ENCODE data around the gene AKAP10.
A peak's percentile ranks its signal among the peaks of the same experiment; 100 is the strongest.
"Not testable (repeated sequence)": the region's sequence is repeated elsewhere in the genome, so short reads cannot be mapped to it uniquely, and the experiment has no call there.

The AKAP10 gene

DNA sequence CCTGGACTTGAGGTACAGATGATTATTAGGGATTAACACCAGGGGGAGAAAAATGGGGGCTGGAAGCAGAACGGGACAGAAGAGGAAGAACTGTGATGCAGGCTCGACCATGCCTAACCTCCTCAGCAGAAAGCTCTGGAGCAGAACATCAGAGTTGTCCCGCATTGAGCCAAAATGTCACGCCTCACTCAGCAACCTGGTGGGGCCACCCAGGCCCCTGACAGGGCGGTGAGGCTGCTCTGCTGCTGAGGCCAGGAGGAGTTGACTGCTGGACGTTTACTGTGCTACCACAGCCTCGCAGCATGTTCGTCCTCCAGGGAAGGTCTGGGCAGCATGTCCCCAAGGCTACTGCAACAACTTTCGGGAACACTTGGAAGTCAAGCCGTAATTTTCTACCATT is 103.4 kb downstream of the AKAP10 start:
- H3K27ac ChIP-seq, result no peak overlapping the region
- no peak for TF ChIP-seq CTCF (IDR thresholded peaks at IDR 0.05; ENCODE audit: low read depth, low read length)
- no peaks in the 10 kb centered on the region for H3K36me3 ChIP-seq
- H3K27me3 ChIP-seq (ENCODE audit: insufficient read depth, low read depth, severe bottlenecking), result no peaks in the 10 kb centered on the region
- no peaks in the 10 kb centered on the region for H3K9me3 ChIP-seq (ENCODE audit: severe bottlenecking)
- no peak for DNase-seq
- H3K4me3 ChIP-seq (ENCODE audit: low read depth, low read length), result no peak overlapping the region

GRCh38 chr17:19873346-19873745 is 104.3 kb downstream of the AKAP10 start:
- H3K27me3 ChIP-seq (ENCODE audit: insufficient read depth, low read depth, severe bottlenecking), result no peaks in the 10 kb centered on the region
- no peak for DNase-seq
- H3K9me3 ChIP-seq (ENCODE audit: severe bottlenecking), result peaks cover 2% of the 10 kb centered on the region
- H3K36me3 ChIP-seq, result no peaks in the 10 kb centered on the region
- no peak overlapping the region for H3K4me3 ChIP-seq (ENCODE audit: low read depth, low read length)
- no peak for TF ChIP-seq CTCF (IDR thresholded peaks at IDR 0.05; ENCODE audit: low read depth, low read length)
- H3K27ac ChIP-seq, result no peak overlapping the region

DNA sequence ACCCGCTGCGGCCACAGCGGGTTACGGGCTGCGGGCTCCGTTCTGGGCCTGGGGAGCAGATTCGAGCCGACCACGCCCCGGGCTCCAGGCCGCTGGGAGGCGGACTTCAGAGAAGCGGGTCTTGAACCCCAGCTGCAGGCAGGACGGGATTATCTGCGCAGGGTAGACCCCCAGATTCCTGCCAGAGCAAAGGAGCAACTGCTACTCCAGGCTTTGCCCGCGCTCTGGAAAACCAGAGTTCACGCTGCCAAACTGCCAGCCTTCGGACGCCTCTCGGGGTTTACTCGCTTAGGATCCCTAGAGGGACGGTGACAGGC is 109.6 kb downstream of the AKAP10 start:
- TF ChIP-seq CTCF (IDR thresholded peaks at IDR 0.05; ENCODE audit: low read depth, low read length), result no peak
- Histone ChIP-seq H3K4me3 (ENCODE audit: low read depth, low read length) (no peak overlapping the region), H3K9me3 (ENCODE audit: severe bottlenecking) (peaks cover 7% of the 10 kb centered on the region), H3K36me3 (no peaks in the 10 kb centered on the region), H3K27me3 (ENCODE audit: insufficient read depth, low read depth, severe bottlenecking) (no peaks in the 10 kb centered on the region), H3K27ac (no peak overlapping the region)
- no peak for DNase-seq

- H3K4me3 ChIP-seq (ENCODE audit: low read depth, low read length), result peak within 1 kb of the TSS; percentile 56
- H3K27ac ChIP-seq, result peak within 1 kb of the TSS; percentile 69
- TF ChIP-seq CTCF (IDR thresholded peaks at IDR 0.05; ENCODE audit: low read depth, low read length), result no peak
Measured at GRCh38 chr17:19867329-19868078, 110.1 kb downstream of the AKAP10 start, which contains the start of gene ULK2. Gene ULK2 (minus strand): TSS chr17:19867936. CDS start chr17:19867417, 519 bp downstream.

DNA sequence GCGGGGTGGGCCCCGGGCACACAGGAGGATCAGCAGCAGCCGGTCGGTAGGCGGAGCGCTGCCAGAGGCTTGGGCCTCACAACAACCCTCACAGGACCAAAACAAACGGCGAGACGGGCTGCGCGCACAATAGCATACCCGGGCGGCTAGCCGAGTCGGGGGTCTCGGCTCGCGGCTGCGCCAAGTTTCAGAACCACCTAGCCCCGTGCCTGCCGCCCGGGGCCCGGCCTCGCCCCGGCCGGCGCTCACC is 110.6 kb downstream of the AKAP10 start:
- H3K9me3 ChIP-seq (ENCODE audit: severe bottlenecking), result peaks cover 7% of the 10 kb centered on the region
- TF ChIP-seq CTCF (IDR thresholded peaks at IDR 0.05; ENCODE audit: low read depth, low read length), result peak; percentile 46; the same call in 1 of the 2 replicates
- H3K36me3 ChIP-seq, result no peaks in the 10 kb centered on the region
- H3K4me3 ChIP-seq (ENCODE audit: low read depth, low read length), result peak overlapping the region; percentile 56
- DNase-seq, result peak; percentile 71
- no peaks in the 10 kb centered on the region for H3K27me3 ChIP-seq (ENCODE audit: insufficient read depth, low read depth, severe bottlenecking)
- H3K27ac ChIP-seq, result peak overlapping the region; percentile 69

More at GRCh38 chr17:19867329-19868078, 110.1 kb downstream of the AKAP10 start, which contains the start of gene ULK2:
- Histone ChIP-seq H3K9me3 (ENCODE audit: severe bottlenecking) (peaks cover 7% of the 10 kb centered on the region), H3K27me3 (ENCODE audit: insufficient read depth, low read depth, severe bottlenecking) (no peaks in the 10 kb centered on the region), H3K36me3 (no peaks in the 10 kb centered on the region)
- DNase-seq, result peak; percentile 37

DNA sequence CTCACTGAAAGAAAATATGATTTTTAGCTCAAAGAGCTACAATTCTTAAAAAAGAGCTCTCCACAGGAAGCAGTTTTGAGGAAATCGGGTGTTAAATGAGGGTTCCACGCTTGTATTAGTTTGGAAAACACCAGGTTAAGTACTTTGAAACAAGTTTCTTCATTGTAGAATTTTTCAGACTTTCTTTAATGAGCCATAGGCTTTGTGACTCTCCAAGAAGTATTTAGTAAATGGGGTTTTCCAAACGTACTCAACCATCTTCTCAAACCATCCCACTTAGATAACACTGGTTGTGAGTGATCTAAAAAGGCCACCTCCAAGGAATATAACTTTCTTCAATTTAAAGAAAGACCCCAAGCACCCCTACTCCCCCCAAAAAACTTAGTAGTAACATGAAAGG is 112.6 kb downstream of the AKAP10 start:
- TF ChIP-seq CTCF (IDR thresholded peaks at IDR 0.05; ENCODE audit: low read depth, low read length), result no peak
- H3K4me3 ChIP-seq (ENCODE audit: low read depth, low read length), result no peak overlapping the region

DNA sequence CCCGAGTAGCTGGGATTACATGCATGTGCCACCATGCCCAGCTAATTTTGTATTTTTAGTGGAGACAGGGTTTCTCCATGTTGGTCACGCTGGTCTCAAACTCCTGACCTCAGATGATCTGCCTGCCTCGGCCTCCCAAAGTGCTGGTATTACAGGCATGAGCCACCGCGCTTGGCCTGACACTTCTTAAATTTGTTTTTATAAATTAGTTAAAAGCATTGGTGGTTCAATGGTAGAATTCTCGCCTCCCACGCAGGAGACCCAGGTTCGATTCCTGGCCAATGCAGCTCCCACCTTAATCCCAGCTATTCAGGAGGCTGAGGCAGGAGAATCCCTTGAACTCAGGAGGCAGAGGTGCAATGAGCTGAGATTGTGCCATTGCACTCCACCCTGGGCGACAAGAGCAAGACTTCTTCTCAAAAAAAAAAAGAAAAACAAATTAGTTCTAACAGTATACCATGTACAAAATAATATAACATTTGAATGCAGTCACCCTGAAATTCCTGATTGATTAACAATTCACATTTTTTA is 116.9 kb downstream of the AKAP10 start:
- H3K27me3 ChIP-seq (ENCODE audit: insufficient read depth, low read depth, severe bottlenecking); H3K36me3 ChIP-seq: not testable (repeated sequence)

More for the DNA sequence above, 112.6 kb downstream of the AKAP10 start:
- DNase-seq, result no peak
- Histone ChIP-seq H3K27ac (no peak overlapping the region), H3K27me3 (ENCODE audit: insufficient read depth, low read depth, severe bottlenecking) (no peaks in the 10 kb centered on the region), H3K36me3 (no peaks in the 10 kb centered on the region), H3K9me3 (ENCODE audit: severe bottlenecking) (peaks cover 7% of the 10 kb centered on the region)

More for the DNA sequence above, 116.9 kb downstream of the AKAP10 start:
- not testable (repeated sequence) for H3K4me3 ChIP-seq (ENCODE audit: low read depth, low read length); DNase-seq; H3K9me3 ChIP-seq (ENCODE audit: severe bottlenecking); H3K27ac ChIP-seq
